Neuronal stem cell (in vitro differentiated cells): ENCODE data around the gene SLC1A6.

Experiments
- DNase-seq: peaks from one replicate; pipeline ENCODE4 v3.0.0-alpha.2; 2013; ENCODE audit warnings: low spot score
- H2AFZ ChIP-seq: one replicate; pipeline ENCODE4 v1.6.1; 2013; ENCODE audit warnings: mild to moderate bottlenecking, low read length, inconsistent platforms
- H2AK5ac ChIP-seq: 2 replicates; pipeline ENCODE4 v1.6.1; 2013; ENCODE audit warnings: low read depth, mild to moderate bottlenecking, inconsistent platforms, low read length, moderate library complexity, mixed read lengths
- H2BK120ac ChIP-seq: 2 replicates; pipeline ENCODE4 v1.6.1; 2013; ENCODE audit warnings: low read depth, mild to moderate bottlenecking, inconsistent platforms, low read length, moderate library complexity, mixed read lengths
- H2BK12ac ChIP-seq: one replicate; pipeline ENCODE4 v1.6.1; 2013; ENCODE audit warnings: low read length, inconsistent platforms
- H2BK15ac ChIP-seq: 2 replicates; pipeline ENCODE4 v1.6.1; 2013; ENCODE audit warnings: mild to moderate bottlenecking, low read length, inconsistent platforms, mixed read lengths
- H2BK5ac ChIP-seq: one replicate; pipeline ENCODE4 v1.6.1; 2013; ENCODE audit warnings: inconsistent platforms, mild to moderate bottlenecking, low read length, moderate library complexity
- H3K14ac ChIP-seq: one replicate; pipeline ENCODE4 v1.6.1; 2013; ENCODE audit warnings: low read length, inconsistent platforms
- H3K18ac ChIP-seq: 2 replicates; pipeline ENCODE4 v1.6.1; 2013; ENCODE audit warnings: low read length, inconsistent platforms
- H3K23ac ChIP-seq: 2 replicates; pipeline ENCODE4 v1.6.1; 2013; ENCODE audit warnings: low read depth, mild to moderate bottlenecking, mixed read lengths, low read length, inconsistent platforms; ENCODE audit not compliant: poor library complexity
- H3K27ac ChIP-seq: replicated peaks from 3 replicates; pipeline ENCODE4 v1.5.1; 2013; ENCODE audit warnings: low read length, inconsistent platforms
- H3K27me3 ChIP-seq, 3 experiments: 2 replicates each; pipeline ENCODE4 v1.6.1; 2013; ENCODE audit warnings: low read length in 3 of 3, mild to moderate bottlenecking in 2 of 3, inconsistent platforms in 1 of 3, low read depth in 1 of 3, mixed read lengths in 1 of 3, moderate library complexity in 1 of 3; ENCODE audit not compliant: control insufficient read depth in 3 of 3, insufficient read depth in 3 of 3
- H3K36me3 ChIP-seq, 2 donors: replicated peaks in 1 of 2; 2 replicates each; pipeline ENCODE4 v1.6.1; 2013; ENCODE audit warnings: low read length in 2 of 2; ENCODE audit not compliant: control insufficient read depth in 2 of 2, insufficient read depth in 2 of 2
- H3K4ac ChIP-seq: 2 replicates; pipeline ENCODE4 v1.6.1; 2013; ENCODE audit warnings: inconsistent platforms, mild to moderate bottlenecking, low read length, moderate library complexity
- H3K4me1 ChIP-seq, 2 donors: 1 replicate in 1 of 2; 2 replicates in 1 of 2; pipeline ENCODE4 v1.6.1; 2013; ENCODE audit warnings: low read length in 2 of 2, low read depth in 1 of 2; ENCODE audit not compliant: control insufficient read depth in 2 of 2, insufficient read depth in 1 of 2
- H3K4me2 ChIP-seq: one replicate; pipeline ENCODE4 v1.6.1; 2013; ENCODE audit warnings: mild to moderate bottlenecking, low read length, inconsistent platforms; ENCODE audit not compliant: insufficient read depth, poor library complexity, severe bottlenecking
- H3K4me3 ChIP-seq, 2 donors: 2 replicates each; pipeline ENCODE4 v1.5.1; 2013; ENCODE audit warnings: low read length in 2 of 2, mild to moderate bottlenecking in 2 of 2, inconsistent platforms in 1 of 2, moderate library complexity in 1 of 2
- H3K79me1 ChIP-seq: one replicate; pipeline ENCODE4 v1.6.1; 2013; ENCODE audit warnings: low read depth, mild to moderate bottlenecking, inconsistent platforms, low read length, moderate library complexity
- H3K9ac ChIP-seq: one replicate; pipeline ENCODE4 v1.6.1; 2013; ENCODE audit warnings: mild to moderate bottlenecking, low read depth, low read length, inconsistent platforms; ENCODE audit not compliant: poor library complexity
- H3K9me3 ChIP-seq, 2 donors: replicated peaks in 1 of 2; 2 replicates each; pipeline versions ENCODE3 to v1.6.1; 2013; ENCODE audit warnings: low read length in 2 of 2, mild to moderate bottlenecking in 2 of 2, inconsistent platforms in 1 of 2, low read depth in 1 of 2, mixed read lengths in 1 of 2, moderate library complexity in 1 of 2; ENCODE audit not compliant: control insufficient read depth in 2 of 2, insufficient read depth in 1 of 2
- H4K8ac ChIP-seq: one replicate; pipeline ENCODE4 v1.6.1; 2013; ENCODE audit warnings: low read depth, mild to moderate bottlenecking, inconsistent platforms, low read length, moderate library complexity
- H4K91ac ChIP-seq: one replicate; pipeline ENCODE4 v1.6.1; 2013; ENCODE audit warnings: low read length, low read depth, mild to moderate bottlenecking, inconsistent platforms; ENCODE audit not compliant: poor library complexity
- WGBS, 2 donors: extraction: QIAGEN DNeasy Blood & Tissue Kit; methylation state at CpG; one replicate each; pipeline ENCODE4 v1.1.7; 2013; ENCODE audit warnings: missing lambda C conversion rate in 2 of 2, mixed read lengths in 1 of 2; ENCODE audit not compliant: insufficient read length in 2 of 2, insufficient replicate concordance in 1 of 2; ENCODE audit errors: extremely low coverage in 2 of 2; 5-methylcytosine and 5-hydroxymethylcytosine counted together

SLC1A6 gene

GRCh38 chr19:14943601-14944000 is 36.1 kb downstream of the SLC1A6 start:
- Histone ChIP-seq H2BK5ac (no peak overlapping the region), H3K9ac (no peak overlapping the region), H3K4ac (no peak overlapping the region), H3K14ac (no peak overlapping the region), H2BK120ac (no peak overlapping the region), H2AK5ac (no peak overlapping the region), H2BK12ac (no peak overlapping the region), H3K23ac (no peak overlapping the region), H3K79me1 (peaks cover 2% of the 10 kb centered on the region), H2BK15ac (no peak overlapping the region), H3K27me3 (no peaks in the 10 kb centered on the region), H3K9me3 (peaks cover 0 to 9% of the 10 kb centered on the region in 2 donors), H2AFZ (no peak overlapping the region), H3K18ac (no peak overlapping the region), H4K8ac (no peak overlapping the region), H3K4me1 (no peaks in the 10 kb centered on the region), H3K4me2 (no peak overlapping the region), H4K91ac (no peak overlapping the region), H3K27ac (no peak overlapping the region), H3K36me3 (no peaks in the 10 kb centered on the region), H3K4me3 (no peak overlapping the region)
- no peak for DNase-seq
- no CpG with 5 or more reads among the region's 4 CpGs for WGBS, 2 donors

DNA sequence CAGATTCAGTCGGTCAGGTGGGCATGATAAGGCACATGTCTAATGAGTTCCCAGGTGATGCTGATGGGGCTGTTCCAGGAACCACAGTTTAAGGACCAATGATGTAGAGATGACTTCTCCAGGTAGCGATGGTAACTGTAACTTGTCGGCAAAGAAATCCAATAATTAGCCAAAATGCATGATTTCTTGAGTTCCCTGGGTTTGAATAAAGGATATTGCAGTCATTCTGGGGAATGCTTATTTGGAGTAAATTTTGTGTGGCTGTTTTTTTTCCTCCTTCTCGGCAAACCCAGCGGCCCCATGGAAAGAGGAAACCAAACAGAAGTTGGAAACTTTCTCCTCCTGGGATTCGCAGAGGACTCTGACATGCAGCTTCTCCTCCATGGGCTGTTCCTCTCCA is 38.5 kb downstream of the SLC1A6 start, which contains the start of gene OR7C2:
OR7C2 (plus strand) TSS at position 301 of the 400 bp plus-strand sequence; CDS start at position 301, 0 bp downstream.
- H4K8ac ChIP-seq = no peak within 1 kb of the TSS
- H3K4ac ChIP-seq = no peak within 1 kb of the TSS
- H3K27ac ChIP-seq = no peak within 1 kb of the TSS
- no peak within 1 kb of the TSS for H3K18ac ChIP-seq
- no peak within 1 kb of the TSS for H2BK12ac ChIP-seq
- H2BK120ac ChIP-seq = no peak within 1 kb of the TSS
- no peak within 1 kb of the TSS for H2BK15ac ChIP-seq
- no peaks in the 10 kb centered on the region for H3K36me3 ChIP-seq
- H3K9me3 ChIP-seq = peaks cover 0 to 9% of the 10 kb centered on the region in 2 donors
- H3K79me1 ChIP-seq = no peaks in the 10 kb centered on the region
- H3K4me2 ChIP-seq = no peak within 1 kb of the TSS
- no peak within 1 kb of the TSS for H3K23ac ChIP-seq
- H2AFZ ChIP-seq = no peak within 1 kb of the TSS
- no peak within 1 kb of the TSS for H4K91ac ChIP-seq
- H3K4me3 ChIP-seq = no peak within 1 kb of the TSS
- WGBS, 2 donors = no CpG with 5 or more reads among the region's 6 CpGs
- no peaks in the 10 kb centered on the region for H3K27me3 ChIP-seq
- no peaks in the 10 kb centered on the region for H3K4me1 ChIP-seq
- no peak within 1 kb of the TSS for H3K9ac ChIP-seq
- H2AK5ac ChIP-seq = no peak within 1 kb of the TSS
- no peak within 1 kb of the TSS for H3K14ac ChIP-seq
- DNase-seq = no peak
- no peak within 1 kb of the TSS for H2BK5ac ChIP-seq

DNA sequence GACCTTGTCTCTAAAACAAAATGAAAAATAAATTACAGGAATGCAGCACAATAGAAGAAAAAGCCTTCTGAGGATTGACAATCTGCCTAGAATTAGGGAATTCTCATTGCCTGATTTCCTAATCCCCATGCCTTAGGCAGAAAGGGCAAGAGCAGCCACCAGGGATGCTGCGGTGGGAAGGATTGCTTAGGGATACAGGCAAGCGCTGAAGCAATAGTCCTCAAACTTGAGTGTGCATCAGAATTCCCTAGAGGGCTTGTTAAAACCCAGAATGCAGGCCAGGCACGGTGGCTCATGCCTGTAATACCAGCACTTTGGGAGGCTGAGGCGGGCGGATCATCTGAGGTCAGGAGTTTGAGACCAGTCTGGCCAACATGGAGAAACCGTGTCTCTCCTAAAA is 39.4 kb downstream of the SLC1A6 start:
- Histone ChIP-seq H3K18ac (no peak overlapping the region), H3K4me3 (no peak overlapping the region), H3K36me3 (no peaks in the 10 kb centered on the region), H4K91ac (no peak overlapping the region), H2AK5ac (no peak overlapping the region), H2AFZ (no peak overlapping the region), H2BK15ac (no peak overlapping the region), H2BK12ac (no peak overlapping the region), H3K4ac (no peak overlapping the region), H4K8ac (no peak overlapping the region), H3K79me1 (no peaks in the 10 kb centered on the region), H3K14ac (no peak overlapping the region), H3K9ac (no peak overlapping the region), H3K27me3 (no peaks in the 10 kb centered on the region), H3K23ac (no peak overlapping the region), H3K4me1 (no peaks in the 10 kb centered on the region), H3K27ac (no peak overlapping the region), H2BK120ac (no peak overlapping the region), H3K4me2 (no peak overlapping the region), H2BK5ac (no peak overlapping the region), H3K9me3 (peaks cover 0 to 9% of the 10 kb centered on the region in 2 donors)
- WGBS, 2 donors = no CpG with 5 or more reads among the region's 6 CpGs
- no peak for DNase-seq

DNA sequence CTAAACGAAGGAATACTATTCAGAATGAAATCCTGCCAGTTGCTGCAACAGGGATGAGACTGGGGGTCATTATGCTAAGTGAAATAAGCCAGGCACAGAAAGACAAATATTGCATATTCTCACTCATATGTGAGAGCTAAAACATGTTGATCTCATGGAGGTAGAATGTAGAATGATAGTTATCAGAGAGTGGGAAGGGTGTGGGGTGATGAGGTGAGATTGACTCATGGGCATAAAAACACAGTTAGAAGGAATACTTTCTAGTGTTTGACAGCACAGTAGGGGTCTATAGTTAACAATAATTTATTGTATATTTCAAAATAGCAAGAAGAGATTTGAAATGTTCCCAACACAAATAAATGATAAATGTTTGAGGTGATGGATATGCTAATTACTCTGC is 46.2 kb downstream of the SLC1A6 start:
- H3K9me3 ChIP-seq = peaks cover 0 to 4% of the 10 kb centered on the region in 2 donors
- no peak overlapping the region for H2BK12ac ChIP-seq
- no peak for DNase-seq
- H2BK5ac ChIP-seq = no peak overlapping the region
- no peak overlapping the region for H3K4me2 ChIP-seq
- no peaks in the 10 kb centered on the region for H3K27me3 ChIP-seq
- H3K4ac ChIP-seq = no peak overlapping the region
- no peak overlapping the region for H4K8ac ChIP-seq
- H3K4me3 ChIP-seq = no peak overlapping the region
- no peak overlapping the region for H3K9ac ChIP-seq
- WGBS, 2 donors = no CpG with 5 or more reads among the region's 1 CpG
- no peaks in the 10 kb centered on the region for H3K79me1 ChIP-seq
- no peak overlapping the region for H3K27ac ChIP-seq
- no peak overlapping the region for H2BK15ac ChIP-seq
- no peak overlapping the region for H4K91ac ChIP-seq
- no peaks in the 10 kb centered on the region for H3K4me1 ChIP-seq
- H3K18ac ChIP-seq = no peak overlapping the region
- H2AK5ac ChIP-seq = no peak overlapping the region
- no peak overlapping the region for H2BK120ac ChIP-seq
- H3K14ac ChIP-seq = no peak overlapping the region
- H3K23ac ChIP-seq = no peak overlapping the region
- H3K36me3 ChIP-seq = no peaks in the 10 kb centered on the region
- no peak overlapping the region for H2AFZ ChIP-seq
